HepG2 (cell line): ENCODE measurements around the gene PHKB. TPM values are rescaled to one million over a fixed set of nuclear protein-coding genes. Genes with fewer than 3 reads are reported as not detected.

Experiments used
- ETV6 ChIP-seq: sonication (generic); formaldehyde crosslinking; conservative IDR thresholded peaks from 2 replicates; pipeline ENCODE4 v1.4.0; 2020; ENCODE audit warnings: missing genetic modification reagents
- KMT2A ChIP-seq: sonication (generic); formaldehyde crosslinking; IDR thresholded peaks from 2 replicates; pipeline ENCODE4 v1.4.0; 2020; ENCODE audit warnings: missing genetic modification reagents
- MLLT10 ChIP-seq: sonication (generic); formaldehyde crosslinking; IDR thresholded peaks from 2 replicates; pipeline ENCODE4 v1.4.0; 2020; ENCODE audit warnings: missing genetic modification reagents
- MTA1 ChIP-seq: sonication (generic); formaldehyde crosslinking; IDR thresholded peaks from 2 replicates; pipeline ENCODE4 v1.4.0; 2020; ENCODE audit warnings: missing genetic modification reagents, mild to moderate bottlenecking, borderline replicate concordance
- NFE2L1 ChIP-seq: sonication (generic); formaldehyde crosslinking; IDR thresholded peaks from 2 replicates; pipeline ENCODE4 v1.4.0; 2020; ENCODE audit warnings: missing genetic modification reagents, mild to moderate bottlenecking, borderline replicate concordance
- RARA ChIP-seq: IDR thresholded peaks from 2 replicates; pipeline ENCODE4 v1.6.1; 2016; ENCODE audit warnings: missing genetic modification reagents, missing compliant biosample characterization
- RXRA ChIP-seq: sonication (generic); formaldehyde crosslinking; IDR thresholded peaks from 2 replicates; pipeline ENCODE4 v1.5.1; 2020; ENCODE audit warnings: missing genetic modification reagents
- SIX4 ChIP-seq: sonication (generic); formaldehyde crosslinking; IDR thresholded peaks from 2 replicates; pipeline ENCODE4 v1.4.0; 2020; ENCODE audit warnings: missing genetic modification reagents
- SYNCRIP ChIP-seq: fragments of 200-400 bp; formaldehyde crosslinking; IDR thresholded peaks from 2 replicates; pipeline ENCODE4 v1.6.1; 2018; ENCODE audit warnings: mild to moderate bottlenecking, low read depth, low read length; ENCODE audit not compliant: insufficient read depth
- ZC3H13 ChIP-seq: sonication (generic); formaldehyde crosslinking; IDR thresholded peaks from 2 replicates; pipeline ENCODE4 v1.8.1; 2023; ENCODE audit warnings: mild to moderate bottlenecking, missing genetic modification reagents, moderate library complexity
- ZKSCAN5 ChIP-seq: sonication (generic); formaldehyde crosslinking; IDR thresholded peaks from 2 replicates; pipeline ENCODE4 v1.5.1; 2020; ENCODE audit warnings: mild to moderate bottlenecking, missing genetic modification reagents
- ZNF17 ChIP-seq: sonication (generic); formaldehyde crosslinking; IDR thresholded peaks from 2 replicates; pipeline ENCODE4 v1.5.0; 2020; ENCODE audit warnings: mild to moderate bottlenecking, missing genetic modification reagents
- ZNF256 ChIP-seq: sonication (generic); formaldehyde crosslinking; conservative IDR thresholded peaks from 2 replicates; pipeline ENCODE4 v1.4.0; 2020; ENCODE audit warnings: missing genetic modification reagents
- ZNF350 ChIP-seq: sonication (generic); formaldehyde crosslinking; IDR thresholded peaks from 2 replicates; pipeline ENCODE4 v1.4.0; 2020; ENCODE audit warnings: mild to moderate bottlenecking, low read depth, missing genetic modification reagents, borderline replicate concordance
- ZNF432 ChIP-seq: sonication (generic); formaldehyde crosslinking; IDR thresholded peaks from 2 replicates; pipeline ENCODE4 v1.5.0; 2020; ENCODE audit warnings: missing genetic modification reagents, mild to moderate bottlenecking, borderline replicate concordance
- ZNF670 ChIP-seq: sonication (generic); formaldehyde crosslinking; IDR thresholded peaks from 2 replicates; pipeline ENCODE4 v1.8.0; 2022; ENCODE audit warnings: mild to moderate bottlenecking, missing genetic modification reagents, borderline replicate concordance
- ZNF747 ChIP-seq: sonication (generic); formaldehyde crosslinking; IDR thresholded peaks from 2 replicates; pipeline ENCODE4 v1.8.1; 2023; ENCODE audit warnings: missing genetic modification reagents, mild to moderate bottlenecking, borderline replicate concordance
- ZNF75D ChIP-seq: sonication (generic); formaldehyde crosslinking; IDR thresholded peaks from 2 replicates; pipeline ENCODE4 v1.8.1; 2023; ENCODE audit warnings: missing genetic modification reagents, mild to moderate bottlenecking, borderline replicate concordance
- polyA plus RNA-seq, 8 experiments: library from polyadenylated mRNA; depleted of rRNA in 3 of 8; stranded (reverse) in 7 of 8; unstranded in 1 of 8; fragments of >200 nt; fragmentation: Illumina TruSeq in 4 of 8; extraction: Trizol in 4 of 8; gene quantifications; 2 replicates each; pipeline versions ENCODE4 v1.2.1 to v1.2.3, GENCODE V29; 2011 to 2016; ENCODE audit warnings: low read depth in 4 of 8, missing spikeins in 1 of 8, mixed read lengths in 1 of 8; ENCODE audit not compliant: insufficient read depth in 1 of 8
- total RNA-seq, 5 experiments: library from RNA; depleted of rRNA; stranded (reverse); fragments of >200 nt; fragmentation: Illumina TruSeq; extraction: Trizol; gene quantifications; 2 replicates each; pipeline ENCODE4 v1.2.3, GENCODE V29; 2016; ENCODE audit warnings: low read depth in 1 of 5
- TF ChIP-seq, protein P1 (sequence below): sonication (generic); formaldehyde crosslinking; IDR thresholded peaks from 2 replicates; pipeline ENCODE4 v1.5.0; 2020; ENCODE audit warnings: missing genetic modification reagents
- TF ChIP-seq, protein P2 (sequence below): IDR thresholded peaks from 2 replicates; pipeline ENCODE4 v1.6.1; 2012; ENCODE audit warnings: low read length, improper control_type of control experiment
- TF ChIP-seq, protein P3 (sequence below): sonication (generic); formaldehyde crosslinking; IDR thresholded peaks from 2 replicates; pipeline ENCODE4 v1.4.0; 2020; ENCODE audit warnings: missing genetic modification reagents
- TF ChIP-seq, protein P4 (sequence below): sonication (generic); formaldehyde crosslinking; IDR thresholded peaks from 2 replicates; pipeline ENCODE4 v1.4.0; 2020; ENCODE audit warnings: mild to moderate bottlenecking, missing genetic modification reagents

Gene PHKB
- total and polyA plus RNA-seq, 2 of the 13 experiments (the other 11 are each of a cell fraction or from before 2014, with no cell fraction given) = 66.0 to 80.8 TPM

DNA sequence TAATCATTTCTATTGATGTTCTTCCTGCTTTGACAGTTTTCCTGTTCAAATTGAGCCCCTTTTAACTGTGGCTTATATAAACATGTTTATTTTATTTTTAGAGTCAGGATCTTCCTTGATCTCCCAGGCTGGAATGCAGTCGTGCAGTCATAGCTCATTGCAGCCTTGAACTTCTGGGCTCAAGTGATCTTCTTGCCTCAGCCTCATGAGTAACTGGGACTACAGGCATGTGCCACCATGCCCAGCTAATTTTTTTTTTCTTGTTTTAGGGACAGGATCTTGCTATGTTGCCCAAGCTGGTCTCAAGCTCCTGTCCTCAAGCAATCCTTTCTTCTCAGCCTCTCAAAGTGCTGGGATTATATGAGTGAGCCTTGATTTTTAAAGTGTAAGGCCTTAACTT is 14.7 kb downstream of the PHKB start (continued):
- no peak for TF ChIP-seq SIX4
- TF ChIP-seq, protein P1, sequence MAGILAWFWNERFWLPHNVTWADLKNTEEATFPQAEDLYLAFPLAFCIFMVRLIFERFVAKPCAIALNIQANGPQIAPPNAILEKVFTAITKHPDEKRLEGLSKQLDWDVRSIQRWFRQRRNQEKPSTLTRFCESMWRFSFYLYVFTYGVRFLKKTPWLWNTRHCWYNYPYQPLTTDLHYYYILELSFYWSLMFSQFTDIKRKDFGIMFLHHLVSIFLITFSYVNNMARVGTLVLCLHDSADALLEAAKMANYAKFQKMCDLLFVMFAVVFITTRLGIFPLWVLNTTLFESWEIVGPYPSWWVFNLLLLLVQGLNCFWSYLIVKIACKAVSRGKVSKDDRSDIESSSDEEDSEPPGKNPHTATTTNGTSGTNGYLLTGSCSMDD (CRISPR knock-in tag) = no peak
- no peak for TF ChIP-seq ZNF747 (CRISPR knock-in tag)
- TF ChIP-seq RARA (CRISPR knock-in tag) = peak; percentile 95
- TF ChIP-seq, protein P2, sequence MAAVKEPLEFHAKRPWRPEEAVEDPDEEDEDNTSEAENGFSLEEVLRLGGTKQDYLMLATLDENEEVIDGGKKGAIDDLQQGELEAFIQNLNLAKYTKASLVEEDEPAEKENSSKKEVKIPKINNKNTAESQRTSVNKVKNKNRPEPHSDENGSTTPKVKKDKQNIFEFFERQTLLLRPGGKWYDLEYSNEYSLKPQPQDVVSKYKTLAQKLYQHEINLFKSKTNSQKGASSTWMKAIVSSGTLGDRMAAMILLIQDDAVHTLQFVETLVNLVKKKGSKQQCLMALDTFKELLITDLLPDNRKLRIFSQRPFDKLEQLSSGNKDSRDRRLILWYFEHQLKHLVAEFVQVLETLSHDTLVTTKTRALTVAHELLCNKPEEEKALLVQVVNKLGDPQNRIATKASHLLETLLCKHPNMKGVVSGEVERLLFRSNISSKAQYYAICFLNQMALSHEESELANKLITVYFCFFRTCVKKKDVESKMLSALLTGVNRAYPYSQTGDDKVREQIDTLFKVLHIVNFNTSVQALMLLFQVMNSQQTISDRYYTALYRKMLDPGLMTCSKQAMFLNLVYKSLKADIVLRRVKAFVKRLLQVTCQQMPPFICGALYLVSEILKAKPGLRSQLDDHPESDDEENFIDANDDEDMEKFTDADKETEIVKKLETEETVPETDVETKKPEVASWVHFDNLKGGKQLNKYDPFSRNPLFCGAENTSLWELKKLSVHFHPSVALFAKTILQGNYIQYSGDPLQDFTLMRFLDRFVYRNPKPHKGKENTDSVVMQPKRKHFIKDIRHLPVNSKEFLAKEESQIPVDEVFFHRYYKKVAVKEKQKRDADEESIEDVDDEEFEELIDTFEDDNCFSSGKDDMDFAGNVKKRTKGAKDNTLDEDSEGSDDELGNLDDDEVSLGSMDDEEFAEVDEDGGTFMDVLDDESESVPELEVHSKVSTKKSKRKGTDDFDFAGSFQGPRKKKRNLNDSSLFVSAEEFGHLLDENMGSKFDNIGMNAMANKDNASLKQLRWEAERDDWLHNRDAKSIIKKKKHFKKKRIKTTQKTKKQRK = no peak
- TF ChIP-seq MLLT10 (CRISPR knock-in tag) = no peak
- TF ChIP-seq, protein P3, sequence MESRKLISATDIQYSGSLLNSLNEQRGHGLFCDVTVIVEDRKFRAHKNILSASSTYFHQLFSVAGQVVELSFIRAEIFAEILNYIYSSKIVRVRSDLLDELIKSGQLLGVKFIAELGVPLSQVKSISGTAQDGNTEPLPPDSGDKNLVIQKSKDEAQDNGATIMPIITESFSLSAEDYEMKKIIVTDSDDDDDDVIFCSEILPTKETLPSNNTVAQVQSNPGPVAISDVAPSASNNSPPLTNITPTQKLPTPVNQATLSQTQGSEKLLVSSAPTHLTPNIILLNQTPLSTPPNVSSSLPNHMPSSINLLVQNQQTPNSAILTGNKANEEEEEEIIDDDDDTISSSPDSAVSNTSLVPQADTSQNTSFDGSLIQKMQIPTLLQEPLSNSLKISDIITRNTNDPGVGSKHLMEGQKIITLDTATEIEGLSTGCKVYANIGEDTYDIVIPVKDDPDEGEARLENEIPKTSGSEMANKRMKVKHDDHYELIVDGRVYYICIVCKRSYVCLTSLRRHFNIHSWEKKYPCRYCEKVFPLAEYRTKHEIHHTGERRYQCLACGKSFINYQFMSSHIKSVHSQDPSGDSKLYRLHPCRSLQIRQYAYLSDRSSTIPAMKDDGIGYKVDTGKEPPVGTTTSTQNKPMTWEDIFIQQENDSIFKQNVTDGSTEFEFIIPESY (CRISPR knock-in tag) = peak; percentile 48; the same call in 1 of the 2 replicates
- TF ChIP-seq, protein P4, sequence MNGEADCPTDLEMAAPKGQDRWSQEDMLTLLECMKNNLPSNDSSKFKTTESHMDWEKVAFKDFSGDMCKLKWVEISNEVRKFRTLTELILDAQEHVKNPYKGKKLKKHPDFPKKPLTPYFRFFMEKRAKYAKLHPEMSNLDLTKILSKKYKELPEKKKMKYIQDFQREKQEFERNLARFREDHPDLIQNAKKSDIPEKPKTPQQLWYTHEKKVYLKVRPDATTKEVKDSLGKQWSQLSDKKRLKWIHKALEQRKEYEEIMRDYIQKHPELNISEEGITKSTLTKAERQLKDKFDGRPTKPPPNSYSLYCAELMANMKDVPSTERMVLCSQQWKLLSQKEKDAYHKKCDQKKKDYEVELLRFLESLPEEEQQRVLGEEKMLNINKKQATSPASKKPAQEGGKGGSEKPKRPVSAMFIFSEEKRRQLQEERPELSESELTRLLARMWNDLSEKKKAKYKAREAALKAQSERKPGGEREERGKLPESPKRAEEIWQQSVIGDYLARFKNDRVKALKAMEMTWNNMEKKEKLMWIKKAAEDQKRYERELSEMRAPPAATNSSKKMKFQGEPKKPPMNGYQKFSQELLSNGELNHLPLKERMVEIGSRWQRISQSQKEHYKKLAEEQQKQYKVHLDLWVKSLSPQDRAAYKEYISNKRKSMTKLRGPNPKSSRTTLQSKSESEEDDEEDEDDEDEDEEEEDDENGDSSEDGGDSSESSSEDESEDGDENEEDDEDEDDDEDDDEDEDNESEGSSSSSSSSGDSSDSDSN (CRISPR knock-in tag) = no peak
- no peak for TF ChIP-seq ZNF17 (CRISPR knock-in tag)
- no peak for TF ChIP-seq MTA1 (CRISPR knock-in tag)
- TF ChIP-seq KMT2A (CRISPR knock-in tag) = 0 out of 2 replicates have a peak, but pooled peaks have one; percentile 44
- TF ChIP-seq ZC3H13 (CRISPR knock-in tag) = no peak
- no peak for TF ChIP-seq ZNF75D (CRISPR knock-in tag)
- no peak for TF ChIP-seq ZNF350 (CRISPR knock-in tag)
- TF ChIP-seq ETV6 (CRISPR knock-in tag) = no peak
- no peak for TF ChIP-seq NFE2L1 (CRISPR knock-in tag)
- TF ChIP-seq ZNF256 (CRISPR knock-in tag) = no peak
- no peak for TF ChIP-seq ZKSCAN5
- TF ChIP-seq RXRA (CRISPR knock-in tag) = peak; percentile 75; the same call in 1 of the 2 replicates
- no peak for TF ChIP-seq ZNF432
- TF ChIP-seq SYNCRIP = no peak
- no peak for TF ChIP-seq ZNF670 (CRISPR knock-in tag)
